HUES6 (cell line): ENCODE measurements around the gene MGAT5B.

Experiments
- H3K27ac ChIP-seq: 2 replicates; pipeline ENCODE4 v1.7.0; 2013; ENCODE audit warnings: low read depth, mild to moderate bottlenecking, low read length, inconsistent platforms
- H3K27me3 ChIP-seq: 2 replicates; pipeline ENCODE4 v1.6.1; 2013; ENCODE audit warnings: low read length; ENCODE audit not compliant: control insufficient read depth, insufficient read depth
- H3K36me3 ChIP-seq: 2 replicates; pipeline ENCODE4 v1.6.1; 2013; ENCODE audit warnings: low read length; ENCODE audit not compliant: control insufficient read depth, insufficient read depth
- H3K4me1 ChIP-seq: 2 replicates; pipeline ENCODE4 v1.6.1; 2013; ENCODE audit warnings: low read length; ENCODE audit not compliant: control insufficient read depth, insufficient read depth
- H3K4me3 ChIP-seq: 2 replicates; pipeline ENCODE4 v1.5.1; 2013; ENCODE audit warnings: low read depth, low read length
- H3K9ac ChIP-seq: one replicate; pipeline ENCODE4 v1.6.1; 2013; ENCODE audit warnings: mild to moderate bottlenecking, low read length
- H3K9me3 ChIP-seq: 2 replicates; pipeline ENCODE4 v1.6.1; 2013; ENCODE audit warnings: low read depth, low read length; ENCODE audit not compliant: control insufficient read depth, insufficient read depth

Gene MGAT5B

GRCh38 chr17:76997981-76998531 lies 129.9 kb downstream of the MGAT5B start:
- no peaks in the 10 kb centered on the region for H3K27me3 ChIP-seq
- no peak overlapping the region for H3K27ac ChIP-seq
- H3K9me3 ChIP-seq, result no peaks in the 10 kb centered on the region
- no peak overlapping the region for H3K4me3 ChIP-seq
- no peaks in the 10 kb centered on the region for H3K36me3 ChIP-seq
- peaks cover 51% of the 10 kb centered on the region for H3K4me1 ChIP-seq
- H3K9ac ChIP-seq, result no peak overlapping the region

GRCh38 chr17:76998839-76999238 lies 130.6 kb downstream of the MGAT5B start:
- no peak overlapping the region for H3K9ac ChIP-seq
- H3K4me1 ChIP-seq, result peaks cover 51% of the 10 kb centered on the region
- no peaks in the 10 kb centered on the region for H3K27me3 ChIP-seq
- H3K27ac ChIP-seq, result no peak overlapping the region
- H3K36me3 ChIP-seq, result no peaks in the 10 kb centered on the region
- H3K4me3 ChIP-seq, result no peak overlapping the region
- no peaks in the 10 kb centered on the region for H3K9me3 ChIP-seq
